IMR-90 (cell line): ENCODE results near the gene E2F4. TPM values are rescaled to one million over a fixed set of nuclear protein-coding genes. Genes with fewer than 3 reads are reported as not detected.
A peak's percentile ranks its signal among the peaks of the same experiment; 100 is the strongest.

Source experiments
- ATAC-seq: fragments of 200-7000 bp; cut with Tn5 transposase; 2 replicates; pipeline ENCODE4 v1.9.1; 2020; ENCODE audit warnings: low read depth, mild to moderate bottlenecking, moderate library complexity
- BruUV-seq: library from RNA; stranded (reverse); fragments of 400-500 nt; replicated peaks from 2 replicates; lab custom pipeline; 2021; lab: Mats Ljungman, UMichigan
- CTCF ChIA-PET: fragments of 300-600 bp; formaldehyde crosslinking; extraction: SDS; loops from one replicate; lab custom pipeline; 2021; ENCODE audit warnings: antibody characterized with exemption; lab: Yijun Ruan, JAX
- POLR2A ChIA-PET: fragments of 300-600 bp; sonication (Branson Sonifier 250); formaldehyde crosslinking; loops from one replicate; lab custom pipeline; 2022; ENCODE audit warnings: antibody characterized with exemption; ENCODE audit not compliant: unreplicated experiment; lab: Charles Lee
- DNase-seq: peaks from one replicate; pipeline ENCODE4 v3.0.0; 2013
- H2AFZ ChIP-seq: replicated peaks from 2 replicates; pipeline ENCODE3; 2013; ENCODE audit warnings: low read length, mild to moderate bottlenecking; ENCODE audit not compliant: poor library complexity
- H2AK5ac ChIP-seq: 2 replicates; pipeline ENCODE4 v1.6.1; 2013; ENCODE audit warnings: low read depth, low read length, inconsistent platforms
- H2AK9ac ChIP-seq: replicated peaks from 2 replicates; pipeline ENCODE3; 2013; ENCODE audit warnings: mild to moderate bottlenecking, low read depth, low read length, moderate library complexity; ENCODE audit not compliant: poor library complexity
- H2BK120ac ChIP-seq: 2 replicates; pipeline ENCODE4 v1.6.1; 2013; ENCODE audit warnings: low read depth, low read length, inconsistent platforms
- H2BK15ac ChIP-seq: 3 replicates; pipeline ENCODE4 v1.6.1; 2013; ENCODE audit warnings: low read depth, low read length, inconsistent platforms
- H2BK20ac ChIP-seq: 2 replicates; pipeline ENCODE4 v1.6.1; 2013; ENCODE audit warnings: low read depth, mild to moderate bottlenecking, inconsistent platforms, low read length, moderate library complexity
- H2BK5ac ChIP-seq: 2 replicates; pipeline ENCODE4 v1.6.1; 2013; ENCODE audit warnings: mild to moderate bottlenecking, low read depth, low read length, inconsistent platforms; ENCODE audit not compliant: poor library complexity, severe bottlenecking
- H3K14ac ChIP-seq: replicated peaks from 2 replicates; pipeline ENCODE4 v1.6.1; 2013; ENCODE audit warnings: low read depth, low read length, inconsistent platforms
- H3K18ac ChIP-seq: 2 replicates; pipeline ENCODE4 v1.6.1; 2013; ENCODE audit warnings: low read depth, low read length, control low read depth
- H3K23ac ChIP-seq: 2 replicates; pipeline ENCODE4 v1.6.1; 2013; ENCODE audit warnings: low read depth, low read length, inconsistent platforms
- H3K27ac ChIP-seq: 2 replicates; pipeline ENCODE4 v1.5.1; 2013; ENCODE audit warnings: mild to moderate bottlenecking, control low read depth, low read length; ENCODE audit not compliant: insufficient read depth
- H3K27me3 ChIP-seq: 2 replicates; pipeline ENCODE4 v1.6.1; 2013; ENCODE audit warnings: low read length; ENCODE audit not compliant: control insufficient read depth, insufficient read depth
- H3K36me3 ChIP-seq: 2 replicates; pipeline ENCODE4 v1.6.1; 2013; ENCODE audit warnings: low read length, mixed read lengths; ENCODE audit not compliant: control insufficient read depth, insufficient read depth
- H3K4ac ChIP-seq: 2 replicates; pipeline ENCODE4 v1.6.1; 2013; ENCODE audit warnings: low read depth, low read length, inconsistent platforms
- H3K4me1 ChIP-seq: 2 replicates; pipeline ENCODE4 v1.6.1; 2013; ENCODE audit warnings: low read length, mixed read lengths; ENCODE audit not compliant: control insufficient read depth, insufficient read depth
- H3K4me2 ChIP-seq: 2 replicates; pipeline ENCODE4 v1.6.1; 2013; ENCODE audit warnings: low read depth, mild to moderate bottlenecking, control low read depth, low read length, moderate library complexity
- H3K4me3 ChIP-seq: 2 replicates; pipeline ENCODE4 v1.5.1; 2013; ENCODE audit warnings: low read depth, mild to moderate bottlenecking, control low read depth, low read length, moderate library complexity; ENCODE audit not compliant: insufficient read depth
- H3K56ac ChIP-seq: 2 replicates; pipeline ENCODE4 v1.6.1; 2013; ENCODE audit warnings: low read length, inconsistent platforms; ENCODE audit not compliant: insufficient read depth; ENCODE audit errors: extremely low read depth
- H3K79me1 ChIP-seq, 2 experiments: 2 replicates each; pipeline ENCODE4 v1.6.1; 2013; ENCODE audit warnings: low read length in 2 of 2, inconsistent platforms in 1 of 2, low read depth in 1 of 2
- H3K9ac ChIP-seq: 2 replicates; pipeline ENCODE4 v1.6.1; 2013; ENCODE audit warnings: low read depth, low read length, control low read depth
- H3K9me1 ChIP-seq: 2 replicates; pipeline ENCODE4 v1.6.1; 2013; ENCODE audit warnings: low read length, inconsistent platforms; ENCODE audit not compliant: insufficient read depth
- H3K9me3 ChIP-seq: 2 replicates; pipeline ENCODE4 v1.6.1; 2013; ENCODE audit warnings: low read length; ENCODE audit not compliant: control insufficient read depth, insufficient read depth
- H4K20me1 ChIP-seq: 2 replicates; pipeline ENCODE4 v1.6.1; 2013; ENCODE audit warnings: low read length, inconsistent platforms; ENCODE audit not compliant: insufficient read depth
- H4K5ac ChIP-seq: 2 replicates; pipeline ENCODE4 v1.6.1; 2013; ENCODE audit warnings: mild to moderate bottlenecking, low read depth, low read length, control low read depth
- H4K8ac ChIP-seq, 2 experiments: 2 replicates each; pipeline ENCODE4 v1.6.1; 2013; ENCODE audit warnings: low read depth in 2 of 2, low read length in 2 of 2, control low read depth in 1 of 2, inconsistent platforms in 1 of 2
- H4K91ac ChIP-seq: 2 replicates; pipeline ENCODE4 v1.6.1; 2013; ENCODE audit warnings: low read depth, low read length, inconsistent platforms; ENCODE audit not compliant: insufficient read depth
- ELK1 ChIP-seq: fragments of 150-350 bp; IDR thresholded peaks from 2 replicates; pipeline ENCODE4 v1.6.1; 2016; ENCODE audit warnings: low read depth, mild to moderate bottlenecking, low read length, moderate library complexity, borderline replicate concordance
- USF2 ChIP-seq: fragments of 150-350 bp; IDR thresholded peaks from 2 replicates; pipeline ENCODE4 v1.6.1; 2017; ENCODE audit warnings: mild to moderate bottlenecking, antibody characterized with exemption, low read length, low read depth
- WGBS, 2 experiments: methylation state at CpG; one replicate each; pipeline versions ENCODE4 v1.1.5 to v1.1.7; 2013; ENCODE audit warnings: missing lambda C conversion rate in 2 of 2; ENCODE audit not compliant: insufficient read length in 1 of 2; ENCODE audit errors: extremely low coverage in 2 of 2; 5-methylcytosine and 5-hydroxymethylcytosine counted together
- dilution Hi-C: fragments of 300-500 bp; cut with HindIII; formaldehyde crosslinking; loops from one replicate; pipeline ENCODE4 v1.14.3; 2018; ENCODE audit warnings: low sequenced_read_pairs; ENCODE audit not compliant: unreplicated experiment
- in situ Hi-C: fragments of 300-500 bp; cut with MboI; formaldehyde crosslinking; loops from 3 replicates; pipeline ENCODE4 v1.14.3; 2019; ENCODE audit warnings: low sequenced_read_pairs, inconsistent platforms, mixed read lengths
- intact Hi-C: fragments of 100-400 bp; cut with micrococcal nuclease; formaldehyde crosslinking; loops from 2 replicates; pipeline ENCODE4 v1.10.0; 2022
- polyA plus RNA-seq, 3 experiments: library from polyadenylated mRNA; depleted of rRNA; stranded (reverse); fragments of >200 nt; gene quantifications; 2 replicates each; pipeline ENCODE4 v1.2.3, GENCODE V29; 2012; ENCODE audit warnings: low replicate concordance in 1 of 3
- total RNA-seq: library from RNA; depleted of rRNA; stranded (reverse); fragments of >200 nt; gene quantifications from 2 replicates; pipeline ENCODE4 v1.2.3, GENCODE V29; 2012

The E2F4 gene
- total and polyA plus RNA-seq, 2 of the 4 experiments (the other 2 are of a cell fraction), result 63.4 to 103 TPM

GRCh38 chr16:67245674-67246080 is 53.7 kb downstream of the E2F4 start:
- DNase-seq (no peak), ATAC-seq (no peak)
- Histone ChIP-seq H3K4me1 (peaks cover 54% of the 10 kb centered on the region), H4K20me1 (no peaks in the 10 kb centered on the region; the same call in none of the 2 replicates), H2BK20ac (no peak overlapping the region), H3K14ac (peak overlapping the region; percentile 97), H3K4ac (peak overlapping the region; percentile 96), H3K9me1 (peaks cover 35% of the 10 kb centered on the region), H2BK5ac (peak overlapping the region; percentile 87), H3K27ac (peak overlapping the region; percentile 88), H3K27me3 (no peaks in the 10 kb centered on the region), H4K8ac (peak overlapping the region; percentile 61 to 94), H3K18ac (0 out of 2 replicates have a peak overlapping the region, but pooled peaks have one; percentile 17), H3K4me2 (peak overlapping the region; percentile 69), H3K79me1 (peaks cover 22 to 73% of the 10 kb centered on the region in 2 experiments; a peak in 3 of 4 replicates), H3K36me3 (no peaks in the 10 kb centered on the region), H3K56ac (peak overlapping the region; percentile 80), H3K4me3 (peak overlapping the region; percentile 89), H2BK120ac (peak overlapping the region; percentile 91), H3K23ac (peak overlapping the region; percentile 92; the same call in 1 of the 2 replicates), H4K91ac (peak overlapping the region; percentile 88), H2AFZ (peak overlapping the region; percentile 90), H3K9me3 (no peaks in the 10 kb centered on the region), H3K9ac (peak overlapping the region; percentile 52), H2BK15ac (no peak overlapping the region), H4K5ac (peak overlapping the region; percentile 56; the same call in 1 of the 2 replicates), H2AK5ac (peak overlapping the region; percentile 99), H2AK9ac (peak overlapping the region; percentile 97)
- no peak for TF ChIP-seq ELK1
- peak; percentile 85; the same call in 1 of the 2 replicates for TF ChIP-seq USF2
- in situ Hi-C loops, result no loop called here
- BruUV-seq, result no TSS peak
- intact Hi-C loops, result loop anchor here (1.0 to 5.0 kb wide), 2 partner anchors 18 to 147 kb away; partner anchors contain the start of genes TMEM208 and TPPP3
- 0% methylated on average over 1 of the region's 8 CpGs; no CpG with 5 or more reads in 1 of the 2 experiments for WGBS, 2 experiments
- POLR2A ChIA-PET, result no interaction called here
- dilution Hi-C loops, result no loop called here
- CTCF ChIA-PET, result interaction anchor here (1.5 to 2.3 kb wide), 2 partner anchors 13 to 87 kb away, joined by 3 to 5 read pairs; no protein-coding TSS in a partner anchor
